HepG2 (cell line): ENCODE measurements around the gene MAPKAPK3. TPM values are rescaled to one million over a fixed set of nuclear protein-coding genes. Genes with fewer than 3 reads are reported as not detected.
A peak's percentile ranks its signal among the peaks of the same experiment; 100 is the strongest.

Source experiments
- DPF2 ChIP-seq: sonication (generic); formaldehyde crosslinking; IDR thresholded peaks from 2 replicates; pipeline ENCODE4 v1.4.0; 2020; ENCODE audit warnings: mild to moderate bottlenecking, low read depth, missing genetic modification reagents, borderline replicate concordance
- IKZF4 ChIP-seq: sonication (generic); formaldehyde crosslinking; IDR thresholded peaks from 2 replicates; pipeline ENCODE4 v1.5.1; 2020; ENCODE audit warnings: borderline replicate concordance, mild to moderate bottlenecking, low read depth, missing genetic modification reagents; ENCODE audit errors: not compliant biosample characterization
- JUNB ChIP-seq: sonication (generic); formaldehyde crosslinking; IDR thresholded peaks from 2 replicates; pipeline ENCODE4 v1.8.0; 2022; ENCODE audit warnings: missing genetic modification reagents, mild to moderate bottlenecking, borderline replicate concordance
- NCOA1 ChIP-seq: sonication (generic); formaldehyde crosslinking; IDR thresholded peaks from 2 replicates; pipeline ENCODE4 v1.9.0; 2021; ENCODE audit warnings: missing genetic modification reagents
- NFKBIZ ChIP-seq: IDR thresholded peaks from 2 replicates; pipeline ENCODE4 v1.6.1; 2018; ENCODE audit warnings: missing genetic modification reagents, missing compliant biosample characterization
- NR3C1 ChIP-seq: sonication (generic); formaldehyde crosslinking; IDR thresholded peaks from 2 replicates; pipeline ENCODE4 v1.4.0; 2020; ENCODE audit warnings: missing genetic modification reagents
- PCBP2 ChIP-seq: fragments of 200-400 bp; formaldehyde crosslinking; optimal IDR thresholded peaks from 2 replicates; pipeline ENCODE3; 2018; ENCODE audit warnings: low read length, low read depth; ENCODE audit not compliant: poor library complexity, severe bottlenecking
- RELA ChIP-seq: sonication (generic); formaldehyde crosslinking; IDR thresholded peaks from 2 replicates; pipeline ENCODE4 v1.4.0; 2020; ENCODE audit warnings: missing genetic modification reagents
- TEAD3 ChIP-seq: optimal IDR thresholded peaks from 2 replicates; pipeline ENCODE3; 2016; ENCODE audit warnings: borderline replicate concordance
- ZC3H13 ChIP-seq: sonication (generic); formaldehyde crosslinking; IDR thresholded peaks from 2 replicates; pipeline ENCODE4 v1.8.1; 2023; ENCODE audit warnings: mild to moderate bottlenecking, missing genetic modification reagents, moderate library complexity
- ZMYM4 ChIP-seq: sonication (generic); formaldehyde crosslinking; IDR thresholded peaks from 2 replicates; pipeline ENCODE4 v1.8.1; 2023; ENCODE audit warnings: mild to moderate bottlenecking, missing genetic modification reagents
- ZNF207 ChIP-seq: fragments of 450-650 bp; IDR thresholded peaks from 2 replicates; pipeline ENCODE4 v1.6.1; 2016; ENCODE audit warnings: antibody characterized with exemption, borderline replicate concordance
- ZNF367 ChIP-seq: sonication (generic); formaldehyde crosslinking; IDR thresholded peaks from 2 replicates; pipeline ENCODE4 v1.4.0; 2020; ENCODE audit warnings: missing genetic modification reagents, borderline replicate concordance
- ZNF562 ChIP-seq: sonication (generic); formaldehyde crosslinking; IDR thresholded peaks from 2 replicates; pipeline ENCODE4 v1.8.0; 2022; ENCODE audit warnings: missing genetic modification reagents, borderline replicate concordance
- polyA plus RNA-seq, 8 experiments: library from polyadenylated mRNA; depleted of rRNA in 3 of 8; stranded (reverse) in 7 of 8; unstranded in 1 of 8; fragments of >200 nt; fragmentation: Illumina TruSeq in 4 of 8; extraction: Trizol in 4 of 8; gene quantifications; 2 replicates each; pipeline versions ENCODE4 v1.2.1 to v1.2.3, GENCODE V29; 2011 to 2016; ENCODE audit warnings: low read depth in 4 of 8, missing spikeins in 1 of 8, mixed read lengths in 1 of 8; ENCODE audit not compliant: insufficient read depth in 1 of 8
- total RNA-seq, 5 experiments: library from RNA; depleted of rRNA; stranded (reverse); fragments of >200 nt; fragmentation: Illumina TruSeq; extraction: Trizol; gene quantifications; 2 replicates each; pipeline ENCODE4 v1.2.3, GENCODE V29; 2016; ENCODE audit warnings: low read depth in 1 of 5
- TF ChIP-seq, protein P1 (sequence below): sonication (generic); formaldehyde crosslinking; IDR thresholded peaks from 2 replicates; pipeline ENCODE4 v1.4.0; 2020; ENCODE audit warnings: mild to moderate bottlenecking, low read depth, missing genetic modification reagents
- TF ChIP-seq, protein P2 (sequence below): sonication (generic); formaldehyde crosslinking; IDR thresholded peaks from 2 replicates; pipeline ENCODE4 v1.4.0; 2020; ENCODE audit warnings: mild to moderate bottlenecking, missing genetic modification reagents
- TF ChIP-seq, protein P3 (sequence below): sonication (generic); formaldehyde crosslinking; IDR thresholded peaks from 2 replicates; pipeline ENCODE4 v1.8.0; 2022; ENCODE audit warnings: missing genetic modification reagents, mild to moderate bottlenecking, inconsistent platforms, borderline replicate concordance
- TF ChIP-seq, protein P4 (sequence below): fragments of 450-650 bp; IDR thresholded peaks from 2 replicates; pipeline ENCODE4 v1.6.1; 2016

MAPKAPK3 gene
- total and polyA plus RNA-seq, 2 of the 13 experiments (the other 11 are each of a cell fraction or from before 2014, with no cell fraction given): 39.9 to 41.2 TPM

DNA sequence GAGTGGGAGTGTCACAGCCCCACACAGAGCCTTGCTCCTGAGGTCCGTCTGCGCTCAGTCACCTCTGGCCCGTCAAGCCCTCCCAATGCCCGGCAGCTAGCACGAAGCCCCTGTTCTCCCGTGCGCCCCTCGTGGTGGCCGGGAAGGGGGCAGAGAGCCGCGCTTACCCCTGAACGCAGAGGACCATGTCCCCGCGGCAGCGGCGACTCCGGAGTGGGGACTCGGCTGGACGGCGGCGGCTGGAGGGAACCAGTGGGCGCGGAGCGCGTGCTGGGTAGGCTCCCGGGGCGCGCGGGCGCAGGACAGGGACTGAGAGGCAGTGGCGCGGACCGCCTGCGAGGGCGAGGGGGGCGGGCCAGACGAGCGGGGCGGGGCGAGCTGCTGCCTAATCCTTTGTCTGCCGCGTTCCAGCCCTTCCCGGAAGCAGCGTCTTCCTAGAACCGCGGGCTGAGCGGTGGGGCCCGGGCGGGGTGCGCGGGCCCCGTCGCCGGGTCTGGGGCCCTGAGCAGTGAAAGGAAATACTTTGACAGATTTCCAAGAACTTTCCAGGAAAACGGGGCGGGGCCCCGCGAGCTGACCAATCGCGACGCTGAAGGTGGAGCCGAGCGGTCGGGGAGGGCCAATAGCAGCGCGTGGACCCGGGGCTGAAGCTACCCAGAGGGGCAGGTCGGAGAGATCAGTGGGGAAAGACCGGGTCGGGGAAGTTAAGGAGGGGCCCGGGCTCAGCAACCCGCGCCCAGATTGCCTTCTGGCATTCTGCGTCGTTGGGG lies 5.3 kb upstream of the MAPKAPK3 start, which contains the start of gene CISH (continued):
- TF ChIP-seq, protein P1, sequence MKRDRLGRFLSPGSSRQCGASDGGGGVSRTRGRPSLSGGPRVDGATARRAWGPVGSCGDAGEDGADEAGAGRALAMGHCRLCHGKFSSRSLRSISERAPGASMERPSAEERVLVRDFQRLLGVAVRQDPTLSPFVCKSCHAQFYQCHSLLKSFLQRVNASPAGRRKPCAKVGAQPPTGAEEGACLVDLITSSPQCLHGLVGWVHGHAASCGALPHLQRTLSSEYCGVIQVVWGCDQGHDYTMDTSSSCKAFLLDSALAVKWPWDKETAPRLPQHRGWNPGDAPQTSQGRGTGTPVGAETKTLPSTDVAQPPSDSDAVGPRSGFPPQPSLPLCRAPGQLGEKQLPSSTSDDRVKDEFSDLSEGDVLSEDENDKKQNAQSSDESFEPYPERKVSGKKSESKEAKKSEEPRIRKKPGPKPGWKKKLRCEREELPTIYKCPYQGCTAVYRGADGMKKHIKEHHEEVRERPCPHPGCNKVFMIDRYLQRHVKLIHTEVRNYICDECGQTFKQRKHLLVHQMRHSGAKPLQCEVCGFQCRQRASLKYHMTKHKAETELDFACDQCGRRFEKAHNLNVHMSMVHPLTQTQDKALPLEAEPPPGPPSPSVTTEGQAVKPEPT (CRISPR knock-in tag): peak; percentile 85
- TF ChIP-seq TEAD3 (CRISPR knock-in tag) (peak; percentile 55), IKZF4 (CRISPR knock-in tag) (peak; percentile 91), NCOA1 (CRISPR knock-in tag) (0 out of 2 replicates have a peak, but pooled peaks have one; percentile 20), ZNF367 (CRISPR knock-in tag) (peak; percentile 51; the same call in 1 of the 2 replicates), DPF2 (no peak), ZNF562 (CRISPR knock-in tag) (0 out of 2 replicates have a peak, but pooled peaks have one; percentile 16), ZNF207 (no peak), NFKBIZ (0 out of 2 replicates have a peak, but pooled peaks have one; percentile 18), JUNB (CRISPR knock-in tag) (peak; percentile 37; the same call in 1 of the 2 replicates), ZC3H13 (CRISPR knock-in tag) (peak; percentile 79), ZMYM4 (CRISPR knock-in tag) (no peak), NR3C1 (CRISPR knock-in tag) (no peak), PCBP2 (no peak), RELA (CRISPR knock-in tag) (no peak)
- TF ChIP-seq, protein P2, sequence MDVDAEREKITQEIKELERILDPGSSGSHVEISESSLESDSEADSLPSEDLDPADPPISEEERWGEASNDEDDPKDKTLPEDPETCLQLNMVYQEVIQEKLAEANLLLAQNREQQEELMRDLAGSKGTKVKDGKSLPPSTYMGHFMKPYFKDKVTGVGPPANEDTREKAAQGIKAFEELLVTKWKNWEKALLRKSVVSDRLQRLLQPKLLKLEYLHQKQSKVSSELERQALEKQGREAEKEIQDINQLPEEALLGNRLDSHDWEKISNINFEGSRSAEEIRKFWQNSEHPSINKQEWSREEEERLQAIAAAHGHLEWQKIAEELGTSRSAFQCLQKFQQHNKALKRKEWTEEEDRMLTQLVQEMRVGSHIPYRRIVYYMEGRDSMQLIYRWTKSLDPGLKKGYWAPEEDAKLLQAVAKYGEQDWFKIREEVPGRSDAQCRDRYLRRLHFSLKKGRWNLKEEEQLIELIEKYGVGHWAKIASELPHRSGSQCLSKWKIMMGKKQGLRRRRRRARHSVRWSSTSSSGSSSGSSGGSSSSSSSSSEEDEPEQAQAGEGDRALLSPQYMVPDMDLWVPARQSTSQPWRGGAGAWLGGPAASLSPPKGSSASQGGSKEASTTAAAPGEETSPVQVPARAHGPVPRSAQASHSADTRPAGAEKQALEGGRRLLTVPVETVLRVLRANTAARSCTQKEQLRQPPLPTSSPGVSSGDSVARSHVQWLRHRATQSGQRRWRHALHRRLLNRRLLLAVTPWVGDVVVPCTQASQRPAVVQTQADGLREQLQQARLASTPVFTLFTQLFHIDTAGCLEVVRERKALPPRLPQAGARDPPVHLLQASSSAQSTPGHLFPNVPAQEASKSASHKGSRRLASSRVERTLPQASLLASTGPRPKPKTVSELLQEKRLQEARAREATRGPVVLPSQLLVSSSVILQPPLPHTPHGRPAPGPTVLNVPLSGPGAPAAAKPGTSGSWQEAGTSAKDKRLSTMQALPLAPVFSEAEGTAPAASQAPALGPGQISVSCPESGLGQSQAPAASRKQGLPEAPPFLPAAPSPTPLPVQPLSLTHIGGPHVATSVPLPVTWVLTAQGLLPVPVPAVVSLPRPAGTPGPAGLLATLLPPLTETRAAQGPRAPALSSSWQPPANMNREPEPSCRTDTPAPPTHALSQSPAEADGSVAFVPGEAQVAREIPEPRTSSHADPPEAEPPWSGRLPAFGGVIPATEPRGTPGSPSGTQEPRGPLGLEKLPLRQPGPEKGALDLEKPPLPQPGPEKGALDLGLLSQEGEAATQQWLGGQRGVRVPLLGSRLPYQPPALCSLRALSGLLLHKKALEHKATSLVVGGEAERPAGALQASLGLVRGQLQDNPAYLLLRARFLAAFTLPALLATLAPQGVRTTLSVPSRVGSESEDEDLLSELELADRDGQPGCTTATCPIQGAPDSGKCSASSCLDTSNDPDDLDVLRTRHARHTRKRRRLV: 0 out of 2 replicates have a peak, but pooled peaks have one; percentile 27
- TF ChIP-seq, protein P3, sequence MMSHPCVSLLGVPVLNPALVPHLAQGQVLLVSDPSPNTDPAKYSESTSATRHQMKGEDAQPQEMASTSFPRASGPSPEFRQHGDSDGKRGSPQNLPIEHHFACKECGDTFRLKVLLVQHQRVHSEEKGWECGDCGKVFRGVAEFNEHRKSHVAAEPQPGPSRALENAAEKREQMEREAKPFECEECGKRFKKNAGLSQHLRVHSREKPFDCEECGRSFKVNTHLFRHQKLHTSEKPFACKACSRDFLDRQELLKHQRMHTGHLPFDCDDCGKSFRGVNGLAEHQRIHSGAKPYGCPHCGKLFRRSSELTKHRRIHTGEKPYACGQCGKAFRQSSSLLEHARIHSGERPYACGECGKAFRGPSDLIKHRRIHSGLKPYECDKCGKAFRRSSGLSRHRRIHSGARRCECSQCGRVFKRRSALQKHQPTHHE (CRISPR knock-in tag): peak; percentile 78; the same call in 1 of the 2 replicates
- TF ChIP-seq, protein P4, sequence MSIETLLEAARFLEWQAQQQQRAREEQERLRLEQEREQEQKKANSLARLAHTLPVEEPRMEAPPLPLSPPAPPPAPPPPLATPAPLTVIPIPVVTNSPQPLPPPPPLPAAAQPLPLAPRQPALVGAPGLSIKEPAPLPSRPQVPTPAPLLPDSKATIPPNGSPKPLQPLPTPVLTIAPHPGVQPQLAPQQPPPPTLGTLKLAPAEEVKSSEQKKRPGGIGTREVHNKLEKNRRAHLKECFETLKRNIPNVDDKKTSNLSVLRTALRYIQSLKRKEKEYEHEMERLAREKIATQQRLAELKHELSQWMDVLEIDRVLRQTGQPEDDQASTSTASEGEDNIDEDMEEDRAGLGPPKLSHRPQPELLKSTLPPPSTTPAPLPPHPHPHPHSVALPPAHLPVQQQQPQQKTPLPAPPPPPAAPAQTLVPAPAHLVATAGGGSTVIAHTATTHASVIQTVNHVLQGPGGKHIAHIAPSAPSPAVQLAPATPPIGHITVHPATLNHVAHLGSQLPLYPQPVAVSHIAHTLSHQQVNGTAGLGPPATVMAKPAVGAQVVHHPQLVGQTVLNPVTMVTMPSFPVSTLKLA: no peak
